Measurements from ENCODE around the gene CCDC12.

CCDC12 gene

GRCh38 chr3:46979958-46980497, 3.5 kb upstream of the CCDC12 start:
- ChIA-PET POLR2A (interaction anchor here (0.7 to 1.0 kb wide), 3 partner anchors 17 to 184 kb away, joined by 3 to 7 read pairs (median 4); partner anchors contain the start of gene SETD2), CTCF (interaction anchor here (0.9 to 2.5 kb wide), 5 partner anchors 19 to 71 kb away, joined by 4 to 11 read pairs (median 4); no protein-coding TSS in a partner anchor)
- peak overlapping the region; percentile 76 for H3K4me3 ChIP-seq (ENCODE audit: low read depth, low read length)
- DNase-seq (ENCODE audit: low read depth, low spot score) = no peak
- TF ChIP-seq CTCF (IDR thresholded peaks at IDR 0.05; ENCODE audit: insufficient read depth, low read length, missing control alignments) = no peak

- no peak for TF ChIP-seq CTCF (IDR thresholded peaks at IDR 0.05; ENCODE audit: insufficient read depth, low read length, missing control alignments)
- ChIA-PET CTCF (interaction anchor here (1.0 to 2.5 kb wide), 5 partner anchors 20 to 112 kb away, joined by 3 to 11 read pairs (median 4); no protein-coding TSS in a partner anchor), POLR2A (interaction anchor here (0.7 to 1.0 kb wide), 3 partner anchors 18 to 185 kb away, joined by 3 to 7 read pairs (median 4); partner anchors contain the start of gene SETD2)
- H3K4me3 ChIP-seq (ENCODE audit: low read depth, low read length) = peak within 1 kb of the TSS; percentile 76
- DNase-seq (ENCODE audit: low read depth, low spot score) = peak; percentile 28
Observed at GRCh38 chr3:46978985-46979944, 2.7 kb upstream of the CCDC12 start, which contains the start of gene NBEAL2. Gene NBEAL2, plus strand, starts transcription at chr3:46979666. Its CDS starts 196 bp downstream, at chr3:46979862.

GRCh38 chr3:46978381-46978780, 1.8 kb upstream of the CCDC12 start:
- no peak overlapping the region for H3K4me3 ChIP-seq (ENCODE audit: low read depth, low read length)
- no peak for TF ChIP-seq CTCF (IDR thresholded peaks at IDR 0.05; ENCODE audit: insufficient read depth, low read length, missing control alignments)
- DNase-seq (ENCODE audit: low read depth, low spot score) = no peak
- ChIA-PET CTCF (interaction anchor here (1.1 to 2.5 kb wide), 4 partner anchors 20 to 111 kb away, joined by 3 to 11 read pairs (median 4); no protein-coding TSS in a partner anchor), POLR2A (no interaction called here)

GRCh38 chr3:46977811-46978195, 1.3 kb upstream of the CCDC12 start:
- DNase-seq (ENCODE audit: low read depth, low spot score) = no peak
- TF ChIP-seq CTCF (IDR thresholded peaks at IDR 0.05; ENCODE audit: insufficient read depth, low read length, missing control alignments) = no peak
- H3K4me3 ChIP-seq (ENCODE audit: low read depth, low read length) = no peak overlapping the region
- ChIA-PET POLR2A (interaction anchor here (0.8 to 0.9 kb wide), 2 partner anchors 31 to 85 kb away, joined by 3 to 6 read pairs; no protein-coding TSS in a partner anchor), CTCF (interaction anchor here (1.2 kb wide), 1 partner anchor 21 kb away, joined by 3 read pairs; no protein-coding TSS in a partner anchor)

GRCh38 chr3:46974421-46975171, 1.9 kb downstream of the CCDC12 start:
- TF ChIP-seq CTCF (IDR thresholded peaks at IDR 0.05; ENCODE audit: insufficient read depth, low read length, missing control alignments) = no peak
- POLR2A ChIA-PET = no interaction called here
- no peak overlapping the region for H3K4me3 ChIP-seq (ENCODE audit: low read depth, low read length)
- CTCF ChIA-PET = interaction anchor here (1.3 to 1.6 kb wide), 2 partner anchors 16 to 39 kb away, joined by 3 to 6 read pairs; no protein-coding TSS in a partner anchor
- no peak for DNase-seq (ENCODE audit: low read depth, low spot score)
